Neural progenitor cell (in vitro differentiated cells): ENCODE data around the gene KIF19.

Experiments used
- EZH2 ChIP-seq: fragments of 200-600 bp; sonication (generic); IDR thresholded peaks from 2 replicates; pipeline ENCODE4 v1.6.1; 2017; ENCODE audit warnings: antibody characterized with exemption, mild to moderate bottlenecking, moderate library complexity
- EZH2phosphoT487 ChIP-seq: fragments of 200-600 bp; sonication (generic); IDR thresholded peaks from 2 replicates; pipeline ENCODE4 v1.6.1; 2017; ENCODE audit warnings: antibody characterized with exemption
- TF ChIP-seq, protein P1 (sequence below): fragments of 200-600 bp; sonication (generic); IDR thresholded peaks from 2 replicates; pipeline ENCODE4 v1.5.1; 2017; ENCODE audit warnings: antibody characterized with exemption, mild to moderate bottlenecking

DNA sequence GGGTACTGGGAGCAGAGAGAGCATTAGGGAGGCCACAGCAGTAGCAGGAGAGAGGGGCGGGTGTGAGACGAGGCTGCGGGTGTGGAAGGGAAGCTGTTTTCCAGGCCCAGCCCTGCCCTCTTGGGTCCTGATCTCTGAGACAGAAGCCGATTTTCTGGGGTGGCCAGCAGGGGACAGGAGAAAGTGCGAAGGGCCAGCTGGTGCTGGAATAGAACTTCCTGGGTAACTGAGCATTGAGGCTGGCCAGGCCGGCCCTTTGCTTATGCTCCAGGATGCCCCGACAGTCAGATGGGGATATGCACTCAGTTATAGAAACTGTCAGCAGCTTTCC lies 34.8 kb downstream of the KIF19 start:
- TF ChIP-seq, protein P1, sequence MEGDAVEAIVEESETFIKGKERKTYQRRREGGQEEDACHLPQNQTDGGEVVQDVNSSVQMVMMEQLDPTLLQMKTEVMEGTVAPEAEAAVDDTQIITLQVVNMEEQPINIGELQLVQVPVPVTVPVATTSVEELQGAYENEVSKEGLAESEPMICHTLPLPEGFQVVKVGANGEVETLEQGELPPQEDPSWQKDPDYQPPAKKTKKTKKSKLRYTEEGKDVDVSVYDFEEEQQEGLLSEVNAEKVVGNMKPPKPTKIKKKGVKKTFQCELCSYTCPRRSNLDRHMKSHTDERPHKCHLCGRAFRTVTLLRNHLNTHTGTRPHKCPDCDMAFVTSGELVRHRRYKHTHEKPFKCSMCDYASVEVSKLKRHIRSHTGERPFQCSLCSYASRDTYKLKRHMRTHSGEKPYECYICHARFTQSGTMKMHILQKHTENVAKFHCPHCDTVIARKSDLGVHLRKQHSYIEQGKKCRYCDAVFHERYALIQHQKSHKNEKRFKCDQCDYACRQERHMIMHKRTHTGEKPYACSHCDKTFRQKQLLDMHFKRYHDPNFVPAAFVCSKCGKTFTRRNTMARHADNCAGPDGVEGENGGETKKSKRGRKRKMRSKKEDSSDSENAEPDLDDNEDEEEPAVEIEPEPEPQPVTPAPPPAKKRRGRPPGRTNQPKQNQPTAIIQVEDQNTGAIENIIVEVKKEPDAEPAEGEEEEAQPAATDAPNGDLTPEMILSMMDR: no peak
- TF ChIP-seq EZH2phosphoT487 (no peak), EZH2 (no peak)
